Measurements from ENCODE around the gene FAM13C. TPM values are rescaled to one million over a fixed set of nuclear protein-coding genes. Genes with fewer than 3 reads are reported as not detected.
"Not testable (repeated sequence)": the region's sequence is repeated elsewhere in the genome, so short reads cannot be mapped to it uniquely, and the experiment has no call there.

The FAM13C gene
- polyA plus RNA-seq (ENCODE audit: insufficient read length in 4 of 4): 1 to 10 TPM; 8.0 to 9.2 (median 9.2) TPM

- peak in 3 of 4 donors; percentile 39 to 58 (median 48) for DNase-seq (ENCODE audit: low read depth in 4 of 4, low spot score in 3 of 4)
These were observed at the start of gene FAM13C for GRCh38 chr10:59362144-59362958. Gene FAM13C (minus strand): TSS chr10:59362549. CDS start chr10:59362460, 89 bp downstream.

- no peak for DNase-seq (ENCODE audit: low read depth in 4 of 4, low spot score in 3 of 4)
These were observed 42.9 kb upstream of the FAM13C start for GRCh38 chr10:59405235-59405634.

GRCh38 chr10:59400214-59400613 lies 37.9 kb upstream of the FAM13C start:
- no peak for DNase-seq (ENCODE audit: low read depth in 4 of 4, low spot score in 3 of 4)

GRCh38 chr10:59399329-59399728 lies 37.0 kb upstream of the FAM13C start:
- DNase-seq (ENCODE audit: low read depth in 4 of 4, low spot score in 3 of 4): not testable (repeated sequence)

- DNase-seq (ENCODE audit: low read depth in 4 of 4, low spot score in 3 of 4): no peak
These were observed 35.6 kb upstream of the FAM13C start for GRCh38 chr10:59397961-59398360.

GRCh38 chr10:59395984-59396383 lies 33.6 kb upstream of the FAM13C start:
- no peak for DNase-seq (ENCODE audit: low read depth in 4 of 4, low spot score in 3 of 4)

GRCh38 chr10:59393349-59393748 lies 31.0 kb upstream of the FAM13C start:
- no peak for DNase-seq (ENCODE audit: low read depth in 4 of 4, low spot score in 3 of 4)

- DNase-seq (ENCODE audit: low read depth in 4 of 4, low spot score in 3 of 4): no peak
These were observed 28.7 kb upstream of the FAM13C start for GRCh38 chr10:59391060-59391459.

- no peak for DNase-seq (ENCODE audit: low read depth in 4 of 4, low spot score in 3 of 4)
These were observed 26.3 kb upstream of the FAM13C start for GRCh38 chr10:59388671-59388976.

- DNase-seq (ENCODE audit: low read depth in 4 of 4, low spot score in 3 of 4): no peak
These were observed 25.8 kb upstream of the FAM13C start for GRCh38 chr10:59387951-59388670.

GRCh38 chr10:59384761-59385160 lies 22.4 kb upstream of the FAM13C start:
- no peak for DNase-seq (ENCODE audit: low read depth in 4 of 4, low spot score in 3 of 4)

- DNase-seq (ENCODE audit: low read depth in 4 of 4, low spot score in 3 of 4): no peak
These were observed 21.6 kb upstream of the FAM13C start for GRCh38 chr10:59383908-59384307.

- no peak for DNase-seq (ENCODE audit: low read depth in 4 of 4, low spot score in 3 of 4)
These were observed 21.1 kb upstream of the FAM13C start for GRCh38 chr10:59383436-59383835.

GRCh38 chr10:59382831-59383295 lies 20.5 kb upstream of the FAM13C start:
- no peak for DNase-seq (ENCODE audit: low read depth in 4 of 4, low spot score in 3 of 4)

GRCh38 chr10:59381687-59382086 lies 19.3 kb upstream of the FAM13C start:
- DNase-seq (ENCODE audit: low read depth in 4 of 4, low spot score in 3 of 4): no peak

- DNase-seq (ENCODE audit: low read depth in 4 of 4, low spot score in 3 of 4): no peak
These were observed 14.5 kb upstream of the FAM13C start for GRCh38 chr10:59376846-59377245.

GRCh38 chr10:59375990-59376389 lies 13.6 kb upstream of the FAM13C start:
- no peak for DNase-seq (ENCODE audit: low read depth in 4 of 4, low spot score in 3 of 4)

GRCh38 chr10:59374916-59375315 lies 12.6 kb upstream of the FAM13C start:
- DNase-seq (ENCODE audit: low read depth in 4 of 4, low spot score in 3 of 4): no peak

- no peak for DNase-seq (ENCODE audit: low read depth in 4 of 4, low spot score in 3 of 4)
These were observed 10.7 kb upstream of the FAM13C start for GRCh38 chr10:59373071-59373470.

- DNase-seq (ENCODE audit: low read depth in 4 of 4, low spot score in 3 of 4): no peak
These were observed 10.2 kb upstream of the FAM13C start for GRCh38 chr10:59372543-59372942.

- DNase-seq (ENCODE audit: low read depth in 4 of 4, low spot score in 3 of 4): no peak
These were observed 3.9 kb upstream of the FAM13C start for GRCh38 chr10:59366290-59366689.

GRCh38 chr10:59363446-59363958 lies 1.2 kb upstream of the FAM13C start:
- DNase-seq (ENCODE audit: low read depth in 4 of 4, low spot score in 3 of 4): no peak

Measured in left renal pelvis (tissue), 4 donors.